HCT116 (cell line): ENCODE data around the gene SOD3. TPM values are rescaled to one million over a fixed set of nuclear protein-coding genes. Genes with fewer than 3 reads are reported as not detected.

Source experiments
- ATAC-seq: fragments of 200-7000 bp; cut with Tn5 transposase; 2 replicates; pipeline ENCODE4 v1.9.1; 2020; ENCODE audit warnings: mild to moderate bottlenecking, moderate library complexity
- BruUV-seq: library from RNA; stranded (reverse); fragments of 400-500 nt; replicated peaks from 2 replicates; lab custom pipeline; 2021; lab: Mats Ljungman, UMichigan
- CTCF ChIA-PET: fragments of 300-600 bp; sonication (Branson Sonifier 250); formaldehyde crosslinking; loops from one replicate; lab custom pipeline; 2021; ENCODE audit warnings: antibody characterized with exemption; lab: Charles Lee
- POLR2A ChIA-PET: fragments of 300-600, 350-600 bp; sonication (Branson Sonifier 250); formaldehyde crosslinking; loops from one replicate; lab custom pipeline; 2021; ENCODE audit warnings: antibody characterized with exemption; lab: Charles Lee
- RAD21 ChIA-PET, 2 experiments: fragments of 300-600 bp; sonication (Branson Sonifier 250); formaldehyde crosslinking; loops; one replicate each; lab custom pipeline; 2023; ENCODE audit warnings: low total read pairs in 2 of 2; ENCODE audit not compliant: uncharacterized antibody in 2 of 2, unreplicated experiment in 2 of 2, low non-redundant PET in 1 of 2; lab: Charles Lee
- DNase-seq: peaks from one replicate; pipeline ENCODE4 v3.0.0-alpha.2; 2010; ENCODE audit warnings: low read depth, low spot score
- H2AFZ ChIP-seq: fragments of 200-600 bp; shearing (Covaris generic), sonication (generic); 2 replicates; pipeline ENCODE4 v1.6.1; 2017; ENCODE audit warnings: low read depth, mixed run types, mixed read lengths, antibody characterized with exemption, low read length; ENCODE audit not compliant: poor library complexity, severe bottlenecking
- H3K27ac ChIP-seq: 2 replicates; pipeline ENCODE4 v1.5.1; 2012; ENCODE audit warnings: low read depth, low read length
- H3K27me3 ChIP-seq: fragments of 200-600 bp; sonication (generic); 2 replicates; pipeline ENCODE4 v1.6.1; 2016; ENCODE audit warnings: mixed run types, low read length, mixed read lengths; ENCODE audit not compliant: insufficient read depth
- H3K36me3 ChIP-seq, 2 experiments: fragments of 200-500 bp in 1 of 2; fragments of 200-600 bp in 1 of 2; sonication (Bioruptor generic) in 1 of 2; sonication (generic) in 1 of 2; 2 replicates each; pipeline versions ENCODE4 v1.5.1 to v1.6.1; 2014 to 2016; ENCODE audit warnings: low read length in 2 of 2, inconsistent platforms in 1 of 2, mixed read lengths in 1 of 2, mixed run types in 1 of 2; ENCODE audit not compliant: insufficient read depth in 2 of 2, control insufficient read depth in 1 of 2
- H3K4me1 ChIP-seq, 2 experiments: fragments of 200-600 bp in 1 of 2; sonication (generic) in 1 of 2; 2 replicates each; pipeline versions ENCODE4 v1.5.1 to v1.6.1; 2012 to 2017; ENCODE audit warnings: low read length in 2 of 2, inconsistent platforms in 1 of 2, mild to moderate bottlenecking in 1 of 2, mixed read lengths in 1 of 2, mixed run types in 1 of 2, moderate library complexity in 1 of 2; ENCODE audit not compliant: insufficient read depth in 2 of 2, control insufficient read depth in 1 of 2
- H3K4me2 ChIP-seq: fragments of 200-600 bp; sonication (generic); 2 replicates; pipeline ENCODE4 v1.6.1; 2017; ENCODE audit warnings: mixed run types, low read length, mixed read lengths
- H3K4me3 ChIP-seq, 2 experiments: fragments of 200-600 bp in 1 of 2; sonication (generic) in 1 of 2; replicated peaks in 1 of 2; 2 replicates each; pipeline ENCODE4 v1.5.1; 2011 to 2016; ENCODE audit warnings: low read length in 2 of 2, control low read depth in 1 of 2, low read depth in 1 of 2, mild to moderate bottlenecking in 1 of 2, mixed read lengths in 1 of 2, mixed run types in 1 of 2
- H3K79me2 ChIP-seq: fragments of 200-600 bp; sonication (generic); 2 replicates; pipeline ENCODE4 v1.6.1; 2017; ENCODE audit warnings: mild to moderate bottlenecking, mixed run types, low read length, moderate library complexity, mixed read lengths; ENCODE audit not compliant: insufficient read depth
- H3K9ac ChIP-seq: fragments of 200-600 bp; sonication (generic); 2 replicates; pipeline ENCODE4 v1.6.1; 2016; ENCODE audit warnings: low read length, mixed read lengths
- H3K9me2 ChIP-seq: fragments of 200-600 bp; sonication (generic), shearing (Covaris generic); 2 replicates; pipeline ENCODE4 v1.6.1; 2017; ENCODE audit warnings: mixed run types, mild to moderate bottlenecking, moderate library complexity; ENCODE audit not compliant: insufficient read depth
- H3K9me3 ChIP-seq, 2 experiments: fragments of 200-500 bp in 1 of 2; fragments of 200-600 bp in 1 of 2; sonication (Bioruptor generic) in 1 of 2; sonication (generic) in 1 of 2; 2 replicates each; pipeline ENCODE4 v1.6.1; 2014 to 2017; ENCODE audit warnings: low read length in 2 of 2, mixed read lengths in 2 of 2, inconsistent platforms in 1 of 2, low read depth in 1 of 2, mild to moderate bottlenecking in 1 of 2, mixed run types in 1 of 2, moderate library complexity in 1 of 2; ENCODE audit not compliant: control insufficient read depth in 1 of 2, insufficient read depth in 1 of 2
- H4K20me1 ChIP-seq: fragments of 200-600 bp; sonication (generic), shearing (Covaris generic); 2 replicates; pipeline ENCODE4 v1.6.1; 2017; ENCODE audit warnings: mixed run types, mild to moderate bottlenecking, moderate library complexity; ENCODE audit not compliant: insufficient read depth
- EGR1 ChIP-seq: IDR thresholded peaks from 2 replicates; pipeline ENCODE4 v1.6.1; 2012; ENCODE audit warnings: low read depth
- EZH2 ChIP-seq: fragments of 200-600 bp; sonication (generic); IDR thresholded peaks from 2 replicates; pipeline ENCODE4 v1.6.1; 2017; ENCODE audit warnings: antibody characterized with exemption, mixed run types
- EZH2phosphoT487 ChIP-seq: fragments of 200-600 bp; IDR thresholded peaks from 2 replicates; pipeline ENCODE4 v1.6.1; 2018; ENCODE audit warnings: antibody characterized with exemption, borderline replicate concordance
- JUND ChIP-seq: IDR thresholded peaks from 2 replicates; pipeline ENCODE4 v1.6.1; 2012
- POLR2A ChIP-seq: IDR thresholded peaks from 2 replicates; pipeline ENCODE4 v1.7.0; 2011; ENCODE audit warnings: borderline replicate concordance; ENCODE audit not compliant: insufficient read depth, insufficient read length; ENCODE audit errors: extremely low read depth
- POLR2AphosphoS5 ChIP-seq: IDR thresholded peaks from 2 replicates; pipeline ENCODE4 v1.6.1; 2011; ENCODE audit warnings: mild to moderate bottlenecking, low read depth, low read length, moderate library complexity
- SIN3A ChIP-seq: IDR thresholded peaks from 2 replicates; pipeline ENCODE4 v1.6.1; 2012; ENCODE audit warnings: low read depth
- SP1 ChIP-seq: IDR thresholded peaks from 2 replicates; pipeline ENCODE4 v1.6.1; 2012; ENCODE audit warnings: low read depth
- TCF7L2 ChIP-seq: IDR thresholded peaks from 2 replicates; pipeline ENCODE4 v1.7.0; 2011; ENCODE audit warnings: borderline replicate concordance, inconsistent platforms; ENCODE audit not compliant: insufficient read depth, insufficient read length; ENCODE audit errors: extremely low read depth
- YY1 ChIP-seq: IDR thresholded peaks from 2 replicates; pipeline ENCODE4 v1.6.1; 2011; ENCODE audit warnings: low read length, low read depth, moderate library complexity, mild to moderate bottlenecking; ENCODE audit not compliant: insufficient replicate concordance; ENCODE audit errors: extremely low read depth
- ZFX ChIP-seq: fragments of 450-650 bp; IDR thresholded peaks from 2 replicates; pipeline ENCODE4 v1.6.1; 2017
- intact Hi-C: fragments of 100-400 bp; cut with micrococcal nuclease; formaldehyde crosslinking; loops from 2 replicates; pipeline ENCODE4 v1.10.0; 2022
- total RNA-seq: library from RNA; stranded (reverse); gene quantifications from one replicate; pipeline ENCODE4 v1.2.1, GENCODE V29; 2021; ENCODE audit not compliant: unreplicated experiment
- TF ChIP-seq, protein P1 (sequence below): IDR thresholded peaks from 2 replicates; pipeline ENCODE4 v1.6.1; 2012; ENCODE audit warnings: low read depth
- TF ChIP-seq, protein P2 (sequence below): IDR thresholded peaks from 2 replicates; pipeline ENCODE4 v1.6.1; 2011; ENCODE audit warnings: mild to moderate bottlenecking, low read length, moderate library complexity; ENCODE audit not compliant: insufficient replicate concordance; ENCODE audit errors: extremely low read depth

Gene SOD3
- total RNA-seq, 1 experiment from 2014 or later, result 0.25 TPM

DNA sequence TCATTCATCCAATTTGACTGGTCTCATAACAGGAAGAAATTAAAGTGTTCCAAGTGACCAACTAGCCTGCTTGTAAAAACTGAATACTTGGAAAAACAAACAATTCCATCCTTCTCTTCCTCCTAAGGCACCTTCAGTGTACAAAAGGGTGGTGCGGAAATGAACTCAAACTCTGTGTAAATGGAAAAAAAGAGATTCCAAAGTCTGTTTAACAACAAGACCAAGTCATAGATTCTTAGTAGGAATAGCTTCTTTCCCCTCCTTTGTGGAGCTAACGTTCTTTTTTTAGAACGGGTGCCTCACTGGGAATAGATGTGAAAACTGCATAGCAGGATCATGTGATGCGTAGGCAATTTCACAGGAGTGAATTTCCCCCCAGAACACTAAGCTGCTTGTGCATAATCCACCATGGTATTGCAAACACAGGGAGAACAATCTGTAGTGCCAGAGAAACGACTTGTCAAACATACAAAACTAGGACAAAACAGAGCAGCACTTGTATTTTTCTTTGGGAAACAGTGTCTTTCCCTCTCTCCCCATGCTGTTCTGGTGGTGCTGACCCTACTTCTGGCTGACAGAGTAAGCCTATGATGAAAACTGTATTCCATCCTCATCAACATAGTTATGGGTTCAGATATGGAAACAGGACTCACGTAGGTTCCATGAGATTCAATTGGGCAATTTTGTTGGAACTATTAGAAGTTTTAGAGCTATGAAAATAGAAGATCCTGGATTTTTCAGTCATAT lies 13.2 kb upstream of the SOD3 start:
- no peak overlapping the region for H3K27ac ChIP-seq
- H3K79me2 ChIP-seq, result no peaks in the 10 kb centered on the region
- intact Hi-C loops, result no loop called here
- DNase-seq (no peak), ATAC-seq (no peak)
- no peak overlapping the region for H3K9ac ChIP-seq
- BruUV-seq, result no TSS peak
- H3K27me3 ChIP-seq, result peaks cover 23% of the 10 kb centered on the region; the same call in 1 of the 2 replicates
- RAD21 ChIA-PET, result no interaction called here
- no peaks in the 10 kb centered on the region for H3K4me1 ChIP-seq
- no peak overlapping the region for H3K4me2 ChIP-seq
- no peaks in the 10 kb centered on the region for H3K36me3 ChIP-seq
- CTCF ChIA-PET, result no interaction called here
- TF ChIP-seq, protein P1, sequence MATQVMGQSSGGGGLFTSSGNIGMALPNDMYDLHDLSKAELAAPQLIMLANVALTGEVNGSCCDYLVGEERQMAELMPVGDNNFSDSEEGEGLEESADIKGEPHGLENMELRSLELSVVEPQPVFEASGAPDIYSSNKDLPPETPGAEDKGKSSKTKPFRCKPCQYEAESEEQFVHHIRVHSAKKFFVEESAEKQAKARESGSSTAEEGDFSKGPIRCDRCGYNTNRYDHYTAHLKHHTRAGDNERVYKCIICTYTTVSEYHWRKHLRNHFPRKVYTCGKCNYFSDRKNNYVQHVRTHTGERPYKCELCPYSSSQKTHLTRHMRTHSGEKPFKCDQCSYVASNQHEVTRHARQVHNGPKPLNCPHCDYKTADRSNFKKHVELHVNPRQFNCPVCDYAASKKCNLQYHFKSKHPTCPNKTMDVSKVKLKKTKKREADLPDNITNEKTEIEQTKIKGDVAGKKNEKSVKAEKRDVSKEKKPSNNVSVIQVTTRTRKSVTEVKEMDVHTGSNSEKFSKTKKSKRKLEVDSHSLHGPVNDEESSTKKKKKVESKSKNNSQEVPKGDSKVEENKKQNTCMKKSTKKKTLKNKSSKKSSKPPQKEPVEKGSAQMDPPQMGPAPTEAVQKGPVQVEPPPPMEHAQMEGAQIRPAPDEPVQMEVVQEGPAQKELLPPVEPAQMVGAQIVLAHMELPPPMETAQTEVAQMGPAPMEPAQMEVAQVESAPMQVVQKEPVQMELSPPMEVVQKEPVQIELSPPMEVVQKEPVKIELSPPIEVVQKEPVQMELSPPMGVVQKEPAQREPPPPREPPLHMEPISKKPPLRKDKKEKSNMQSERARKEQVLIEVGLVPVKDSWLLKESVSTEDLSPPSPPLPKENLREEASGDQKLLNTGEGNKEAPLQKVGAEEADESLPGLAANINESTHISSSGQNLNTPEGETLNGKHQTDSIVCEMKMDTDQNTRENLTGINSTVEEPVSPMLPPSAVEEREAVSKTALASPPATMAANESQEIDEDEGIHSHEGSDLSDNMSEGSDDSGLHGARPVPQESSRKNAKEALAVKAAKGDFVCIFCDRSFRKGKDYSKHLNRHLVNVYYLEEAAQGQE, result no peak
- TF ChIP-seq, protein P2, sequence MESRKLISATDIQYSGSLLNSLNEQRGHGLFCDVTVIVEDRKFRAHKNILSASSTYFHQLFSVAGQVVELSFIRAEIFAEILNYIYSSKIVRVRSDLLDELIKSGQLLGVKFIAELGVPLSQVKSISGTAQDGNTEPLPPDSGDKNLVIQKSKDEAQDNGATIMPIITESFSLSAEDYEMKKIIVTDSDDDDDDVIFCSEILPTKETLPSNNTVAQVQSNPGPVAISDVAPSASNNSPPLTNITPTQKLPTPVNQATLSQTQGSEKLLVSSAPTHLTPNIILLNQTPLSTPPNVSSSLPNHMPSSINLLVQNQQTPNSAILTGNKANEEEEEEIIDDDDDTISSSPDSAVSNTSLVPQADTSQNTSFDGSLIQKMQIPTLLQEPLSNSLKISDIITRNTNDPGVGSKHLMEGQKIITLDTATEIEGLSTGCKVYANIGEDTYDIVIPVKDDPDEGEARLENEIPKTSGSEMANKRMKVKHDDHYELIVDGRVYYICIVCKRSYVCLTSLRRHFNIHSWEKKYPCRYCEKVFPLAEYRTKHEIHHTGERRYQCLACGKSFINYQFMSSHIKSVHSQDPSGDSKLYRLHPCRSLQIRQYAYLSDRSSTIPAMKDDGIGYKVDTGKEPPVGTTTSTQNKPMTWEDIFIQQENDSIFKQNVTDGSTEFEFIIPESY, result no peak
- TF ChIP-seq ZFX (no peak), TCF7L2 (no peak), YY1 (no peak), EZH2phosphoT487 (no peak), EZH2 (no peak), SIN3A (no peak), SP1 (no peak), JUND (no peak), EGR1 (no peak), POLR2AphosphoS5 (no peak), POLR2A (no peak)
- no peak overlapping the region for H2AFZ ChIP-seq
- H3K9me3 ChIP-seq, result no peaks in the 10 kb centered on the region
- H3K9me2 ChIP-seq, result no peaks in the 10 kb centered on the region
- H3K4me3 ChIP-seq, result no peak overlapping the region
- POLR2A ChIA-PET, result no interaction called here
- H4K20me1 ChIP-seq, result no peaks in the 10 kb centered on the region
